ENCODE results near the gene SLC20A1.

Gene SLC20A1

DNA sequence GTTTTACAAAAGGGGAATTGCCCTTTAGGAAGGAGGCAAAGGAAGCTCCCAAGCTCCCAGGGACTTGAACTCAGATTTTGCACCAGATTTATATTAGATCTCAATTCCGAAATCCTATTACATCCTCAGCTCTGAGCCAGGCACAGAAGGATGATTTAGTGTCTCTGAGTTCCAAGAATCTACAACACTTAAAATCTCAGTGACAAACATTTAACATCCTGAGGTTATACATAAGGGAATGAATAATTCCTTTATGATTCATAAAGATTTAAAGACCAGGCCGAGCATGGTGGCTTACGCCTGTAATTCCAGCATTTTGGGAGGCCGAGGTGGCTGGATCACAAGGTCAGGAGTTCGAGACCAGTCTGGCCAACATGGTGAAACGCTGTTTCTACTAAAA lies 16.5 kb upstream of the SLC20A1 start:
- DNase-seq (ENCODE audit: insufficient read length) (no peak), FAIRE-seq (no peak)
- TF ChIP-seq POLR2AphosphoS5 (IDR thresholded peaks at IDR 0.05; ENCODE audit: low read depth, low read length) (no peak), TAF1 (IDR thresholded peaks at IDR 0.05; ENCODE audit: borderline replicate concordance, low read depth, low read length) (no peak), POLR2A (IDR thresholded peaks at IDR 0.05; ENCODE audit: low read depth, low read length) (no peak)

DNA sequence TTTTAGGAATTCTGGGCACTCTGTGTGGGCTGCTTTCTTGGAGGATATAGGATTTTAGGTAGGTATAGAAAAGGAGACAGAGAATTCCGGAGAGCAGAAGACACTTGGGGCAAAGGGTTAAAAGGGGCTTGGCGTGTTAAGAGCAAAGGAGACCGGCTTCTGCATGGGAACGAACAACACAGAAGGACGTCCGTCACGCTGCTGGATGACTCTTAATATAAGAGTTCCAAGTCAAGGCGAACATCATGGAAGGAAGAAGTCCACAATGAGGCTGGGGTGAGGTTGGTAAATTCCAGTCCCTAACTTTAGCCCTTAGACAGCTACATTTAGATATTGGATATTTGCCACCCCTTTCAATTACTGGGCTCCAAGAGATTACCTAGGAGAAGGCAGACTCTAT lies 15.9 kb upstream of the SLC20A1 start:
- FAIRE-seq (no peak), DNase-seq (ENCODE audit: insufficient read length) (no peak)
- TF ChIP-seq POLR2AphosphoS5 (IDR thresholded peaks at IDR 0.05; ENCODE audit: low read depth, low read length) = no peak
- TF ChIP-seq POLR2A (IDR thresholded peaks at IDR 0.05; ENCODE audit: low read depth, low read length) = no peak
- no peak for TF ChIP-seq TAF1 (IDR thresholded peaks at IDR 0.05; ENCODE audit: borderline replicate concordance, low read depth, low read length)

DNA sequence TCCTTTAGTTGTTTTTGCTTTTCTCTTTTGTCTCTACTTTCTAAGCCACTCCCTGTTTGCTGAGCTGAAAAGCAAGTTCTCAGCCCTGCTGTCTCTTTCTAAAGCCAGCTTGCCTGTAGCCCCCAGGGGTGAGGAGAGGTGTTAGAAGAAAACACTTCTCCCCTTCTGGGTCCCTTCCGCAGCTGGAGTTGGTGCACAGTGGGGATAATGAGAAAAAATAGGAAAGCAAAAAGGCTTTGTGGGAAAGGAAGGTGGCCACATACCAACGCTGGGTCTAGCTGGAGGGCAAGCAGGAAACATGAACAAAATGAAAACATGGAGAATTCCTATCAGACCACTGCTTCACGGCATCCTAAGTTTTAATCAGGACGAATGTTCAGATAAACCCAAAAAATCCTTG lies 15.5 kb upstream of the SLC20A1 start:
- no peak for TF ChIP-seq TAF1 (IDR thresholded peaks at IDR 0.05; ENCODE audit: borderline replicate concordance, low read depth, low read length)
- no peak for TF ChIP-seq POLR2A (IDR thresholded peaks at IDR 0.05; ENCODE audit: low read depth, low read length)
- TF ChIP-seq POLR2AphosphoS5 (IDR thresholded peaks at IDR 0.05; ENCODE audit: low read depth, low read length) = no peak
- no peak for FAIRE-seq

DNA sequence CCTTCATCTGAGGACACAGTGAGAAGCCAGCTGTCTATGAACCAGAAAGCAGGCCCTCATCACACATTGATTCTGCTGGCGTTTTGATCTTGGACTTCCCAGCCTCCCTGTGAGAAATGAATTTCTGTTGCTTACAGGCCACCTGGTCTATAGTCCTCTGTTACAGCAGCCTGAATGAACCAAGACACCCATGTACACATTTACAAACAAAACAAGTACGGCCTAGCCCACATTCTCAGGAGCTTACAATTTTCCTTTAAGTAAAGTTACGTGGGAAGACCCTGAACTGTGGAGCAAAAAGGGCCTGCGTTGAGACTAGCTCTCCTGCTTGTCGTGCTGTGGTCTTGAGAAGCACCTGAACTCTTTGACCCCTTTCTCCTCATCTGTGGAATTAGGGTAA lies 12.0 kb upstream of the SLC20A1 start:
- FAIRE-seq (no peak), DNase-seq (ENCODE audit: insufficient read length) (no peak)
- TF ChIP-seq POLR2AphosphoS5 (IDR thresholded peaks at IDR 0.05; ENCODE audit: low read depth, low read length) (no peak), POLR2A (IDR thresholded peaks at IDR 0.05; ENCODE audit: low read depth, low read length) (no peak), TAF1 (IDR thresholded peaks at IDR 0.05; ENCODE audit: borderline replicate concordance, low read depth, low read length) (no peak)

More for the DNA sequence above, 15.5 kb upstream of the SLC20A1 start:
- DNase-seq (ENCODE audit: insufficient read length) = no peak

DNA sequence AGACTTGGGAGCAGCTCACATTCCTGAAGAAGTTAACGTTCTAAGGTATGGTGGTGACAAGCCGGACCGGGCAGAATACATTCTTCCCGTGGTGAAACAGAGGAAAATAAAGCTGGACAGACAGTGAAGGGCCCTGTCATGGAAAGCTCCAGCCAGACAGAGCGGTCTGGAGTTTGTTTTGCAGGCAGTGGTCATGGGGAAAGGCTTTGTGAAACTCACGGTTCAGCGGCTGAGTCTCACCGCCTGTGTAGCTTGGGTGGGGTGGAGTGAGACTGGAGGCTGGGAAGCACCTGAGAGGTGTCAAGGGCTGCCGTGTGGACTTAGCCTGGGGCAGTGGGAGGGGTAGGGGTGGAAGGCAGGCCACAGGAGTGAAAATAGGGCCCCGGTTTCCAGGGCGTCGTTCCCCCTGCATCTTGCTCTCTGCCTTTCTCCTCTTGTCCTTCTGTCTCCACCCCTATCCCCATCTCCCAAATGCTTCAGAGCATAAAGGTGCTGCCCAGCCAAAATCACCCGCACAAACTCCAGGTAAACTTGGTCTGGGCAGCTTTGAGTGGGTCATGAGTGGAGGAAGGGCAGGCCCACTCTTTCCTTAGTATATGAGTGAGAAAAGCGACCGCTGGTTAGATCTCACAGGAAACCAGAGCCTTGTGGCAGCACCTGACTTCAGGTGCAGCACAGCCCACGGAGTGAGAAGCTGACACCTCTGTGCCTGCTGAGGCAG lies 11.4 kb upstream of the SLC20A1 start:
- DNase-seq (ENCODE audit: insufficient read length) = no peak
- no peak for FAIRE-seq
- no peak for TF ChIP-seq POLR2AphosphoS5 (IDR thresholded peaks at IDR 0.05; ENCODE audit: low read depth, low read length)
- no peak for TF ChIP-seq TAF1 (IDR thresholded peaks at IDR 0.05; ENCODE audit: borderline replicate concordance, low read depth, low read length)
- no peak for TF ChIP-seq POLR2A (IDR thresholded peaks at IDR 0.05; ENCODE audit: low read depth, low read length)

DNA sequence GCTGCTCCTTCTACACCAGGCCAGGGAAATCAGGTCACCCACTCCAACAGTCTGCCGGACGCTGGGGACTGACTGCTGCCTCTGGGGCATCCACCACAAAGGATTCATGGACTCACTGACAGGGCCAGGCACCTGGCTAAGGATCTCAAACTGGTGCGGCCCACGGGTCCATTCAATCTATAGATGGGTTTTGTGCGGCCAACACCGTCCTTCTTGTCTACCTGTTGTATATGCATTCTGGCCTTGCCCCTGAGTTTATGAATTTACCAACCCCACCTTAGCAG lies 10.9 kb upstream of the SLC20A1 start:
- DNase-seq (ENCODE audit: insufficient read length) (no peak), FAIRE-seq (no peak)
- TF ChIP-seq POLR2AphosphoS5 (IDR thresholded peaks at IDR 0.05; ENCODE audit: low read depth, low read length) = no peak
- no peak for TF ChIP-seq POLR2A (IDR thresholded peaks at IDR 0.05; ENCODE audit: low read depth, low read length)
- no peak for TF ChIP-seq TAF1 (IDR thresholded peaks at IDR 0.05; ENCODE audit: borderline replicate concordance, low read depth, low read length)

DNA sequence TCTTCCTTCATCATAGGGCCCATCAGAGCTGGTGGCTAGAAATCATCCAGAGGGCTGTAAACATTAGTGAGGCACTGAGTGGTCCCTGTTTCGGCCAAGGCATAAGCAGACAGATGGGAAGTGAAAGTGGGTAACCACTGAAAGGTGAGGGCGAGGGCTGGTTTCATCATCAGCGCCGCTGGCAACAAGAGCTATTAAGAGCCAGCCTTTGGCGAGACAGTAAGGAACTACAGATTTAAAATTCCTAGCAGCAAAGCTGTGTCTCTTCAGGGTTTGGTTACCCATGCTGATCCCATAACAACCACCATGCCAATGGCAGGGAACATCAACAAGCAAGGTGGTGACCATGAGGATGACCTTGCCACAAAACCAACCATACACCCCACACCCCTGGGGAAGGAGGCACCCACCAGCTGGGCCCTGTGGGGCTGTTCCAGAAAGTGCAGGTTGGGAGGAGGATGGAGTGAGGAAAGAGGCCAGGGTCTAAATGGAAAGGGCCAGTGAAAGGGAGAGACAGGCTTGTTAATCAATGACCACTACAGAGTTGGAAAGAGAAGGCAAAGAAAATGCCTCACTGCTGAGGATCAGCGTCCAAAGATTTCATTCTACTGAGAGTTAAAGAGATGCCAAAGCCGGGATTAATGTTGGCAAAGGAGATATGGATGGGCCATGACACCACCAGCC lies 9.0 kb upstream of the SLC20A1 start:
- DNase-seq (ENCODE audit: insufficient read length) (peak; percentile 42), FAIRE-seq (peak; percentile 65)
- TF ChIP-seq POLR2A (IDR thresholded peaks at IDR 0.05; ENCODE audit: low read depth, low read length) = no peak
- TF ChIP-seq TAF1 (IDR thresholded peaks at IDR 0.05; ENCODE audit: borderline replicate concordance, low read depth, low read length) = no peak

DNA sequence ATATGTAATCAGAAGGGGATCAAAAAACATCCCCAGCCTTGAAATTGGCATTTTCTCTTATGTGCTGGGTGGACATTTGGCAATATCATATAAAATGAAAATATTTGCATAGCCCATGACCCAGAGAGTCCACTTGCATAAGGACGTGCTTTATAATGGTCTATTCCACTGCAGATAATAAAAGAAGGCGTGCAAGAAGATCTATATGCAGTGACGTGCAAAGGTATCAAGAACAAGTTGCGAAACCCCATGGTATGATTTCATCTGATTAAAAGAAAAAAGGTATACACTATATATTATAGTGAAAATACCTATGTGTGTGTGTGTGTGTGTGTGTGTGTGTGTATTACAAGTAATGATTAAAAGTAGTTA lies 8.5 kb upstream of the SLC20A1 start:
- no peak for DNase-seq (ENCODE audit: insufficient read length)
- no peak for FAIRE-seq
- TF ChIP-seq TAF1 (IDR thresholded peaks at IDR 0.05; ENCODE audit: borderline replicate concordance, low read depth, low read length) = no peak
- no peak for TF ChIP-seq POLR2AphosphoS5 (IDR thresholded peaks at IDR 0.05; ENCODE audit: low read depth, low read length)
- TF ChIP-seq POLR2A (IDR thresholded peaks at IDR 0.05; ENCODE audit: low read depth, low read length) = no peak

DNA sequence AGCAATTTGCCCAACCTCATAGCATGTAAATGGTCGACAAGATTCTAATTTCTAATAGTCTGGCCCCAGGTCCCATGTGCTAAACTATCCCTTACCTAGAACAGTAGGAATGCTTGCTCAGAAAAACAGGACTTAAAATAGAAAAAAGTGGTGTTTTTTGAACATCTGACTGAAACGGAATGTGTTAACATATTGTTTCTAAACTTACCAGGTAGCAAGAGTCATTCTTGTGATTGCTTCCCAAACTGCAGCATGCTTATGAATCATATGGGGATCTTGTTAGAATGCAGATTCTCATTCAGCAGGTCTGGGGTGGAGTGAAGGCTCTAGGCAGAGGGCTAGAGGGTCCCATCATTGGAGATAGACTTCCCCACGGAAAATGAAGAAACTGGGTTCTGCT lies 5.8 kb upstream of the SLC20A1 start:
- TF ChIP-seq POLR2AphosphoS5 (IDR thresholded peaks at IDR 0.05; ENCODE audit: low read depth, low read length) (no peak), POLR2A (IDR thresholded peaks at IDR 0.05; ENCODE audit: low read depth, low read length) (no peak), TAF1 (IDR thresholded peaks at IDR 0.05; ENCODE audit: borderline replicate concordance, low read depth, low read length) (no peak)
- no peak for DNase-seq (ENCODE audit: insufficient read length)
- FAIRE-seq = no peak

DNA sequence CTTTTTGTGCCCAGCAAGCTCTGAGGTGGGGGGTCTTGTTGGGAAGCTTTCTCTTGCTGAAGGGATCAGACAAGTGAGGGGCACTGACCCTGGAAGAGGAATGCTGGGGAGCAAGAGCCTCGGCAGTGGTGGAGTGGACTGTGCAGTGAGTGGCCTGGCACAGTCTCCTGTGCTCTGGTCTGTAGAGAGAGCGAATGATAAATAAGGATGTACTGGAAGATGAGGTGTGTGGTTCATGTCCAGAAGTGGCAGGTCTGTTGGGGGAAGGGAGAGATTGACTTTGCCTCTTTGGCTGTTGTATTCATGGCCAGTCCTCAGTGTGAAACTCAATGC lies 5.3 kb upstream of the SLC20A1 start:
- FAIRE-seq (no peak), DNase-seq (ENCODE audit: insufficient read length) (no peak)
- TF ChIP-seq POLR2AphosphoS5 (IDR thresholded peaks at IDR 0.05; ENCODE audit: low read depth, low read length) (no peak), TAF1 (IDR thresholded peaks at IDR 0.05; ENCODE audit: borderline replicate concordance, low read depth, low read length) (no peak), POLR2A (IDR thresholded peaks at IDR 0.05; ENCODE audit: low read depth, low read length) (no peak)

DNA sequence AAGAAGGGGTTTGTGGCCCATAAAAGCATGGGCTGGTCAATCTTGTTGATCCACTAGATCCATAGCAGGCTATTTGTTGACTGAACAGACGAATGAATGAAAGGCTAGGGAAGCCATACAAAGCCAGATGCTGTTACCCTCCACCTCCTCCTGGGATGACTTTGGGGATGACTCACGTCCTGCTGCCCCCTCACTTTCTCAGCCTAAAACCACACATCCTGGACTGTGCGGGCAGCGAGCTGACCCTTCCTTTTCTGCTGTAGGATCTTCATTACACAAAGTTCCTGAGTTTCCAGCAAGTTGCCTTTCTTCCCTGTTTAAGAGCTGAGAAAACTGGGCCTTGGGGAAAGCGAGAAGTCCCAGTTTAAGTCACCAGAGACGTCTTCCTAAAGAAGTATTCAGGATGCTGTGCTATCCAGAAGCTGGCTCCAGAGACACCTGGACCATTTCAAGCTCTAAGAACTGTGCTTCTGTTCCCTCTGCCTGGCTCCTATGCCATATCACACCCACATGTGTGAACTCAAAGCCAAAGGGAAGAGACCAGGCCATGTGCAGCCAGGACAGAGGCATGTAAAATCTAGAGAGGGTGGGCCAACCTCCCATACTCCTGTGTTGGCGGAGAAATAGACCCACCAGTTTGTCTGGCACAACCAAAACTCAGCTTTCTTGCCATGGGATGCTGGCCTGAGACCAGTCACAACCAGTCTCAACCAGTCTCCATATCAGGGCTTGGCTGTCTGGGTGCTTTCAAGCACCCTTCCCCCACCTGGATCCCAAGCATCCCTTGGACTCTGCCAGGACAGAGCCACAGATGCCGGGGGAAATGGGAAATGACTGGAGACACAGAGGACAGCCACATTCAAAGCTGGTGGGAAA lies 4.7 kb upstream of the SLC20A1 start:
- DNase-seq (ENCODE audit: insufficient read length) (no peak), FAIRE-seq (no peak)
- TF ChIP-seq POLR2A (IDR thresholded peaks at IDR 0.05; ENCODE audit: low read depth, low read length) (no peak), TAF1 (IDR thresholded peaks at IDR 0.05; ENCODE audit: borderline replicate concordance, low read depth, low read length) (no peak), POLR2AphosphoS5 (IDR thresholded peaks at IDR 0.05; ENCODE audit: low read depth, low read length) (no peak)

DNA sequence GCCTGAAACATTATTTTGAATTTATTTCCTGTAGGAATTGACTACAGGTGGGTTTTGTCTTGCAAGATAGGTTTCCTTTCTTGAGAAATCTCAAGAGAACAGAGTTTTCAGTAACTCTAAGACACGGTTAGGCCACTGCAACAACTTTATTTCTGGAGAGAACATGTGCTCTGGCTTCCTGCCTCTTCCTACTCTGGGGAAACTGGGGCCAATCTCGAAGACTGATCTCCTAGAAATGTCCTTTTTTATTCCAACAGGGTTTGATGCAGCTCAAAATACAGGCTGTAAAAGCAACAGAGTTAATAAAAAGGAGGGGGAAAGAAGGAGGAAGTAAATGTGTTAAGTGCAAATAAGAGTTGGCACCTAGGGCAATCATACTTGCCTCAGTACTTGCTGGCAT lies 4.0 kb upstream of the SLC20A1 start:
- no peak for FAIRE-seq
- TF ChIP-seq POLR2AphosphoS5 (IDR thresholded peaks at IDR 0.05; ENCODE audit: low read depth, low read length) = no peak
- TF ChIP-seq TAF1 (IDR thresholded peaks at IDR 0.05; ENCODE audit: borderline replicate concordance, low read depth, low read length) = no peak
- no peak for TF ChIP-seq POLR2A (IDR thresholded peaks at IDR 0.05; ENCODE audit: low read depth, low read length)
- no peak for DNase-seq (ENCODE audit: insufficient read length)
